Measurements from ENCODE around the gene PRXL2C.
"Not testable (repeated sequence)": the region's sequence is repeated elsewhere in the genome, so short reads cannot be mapped to it uniquely, and the experiment has no call there.

Gene PRXL2C, protein sequence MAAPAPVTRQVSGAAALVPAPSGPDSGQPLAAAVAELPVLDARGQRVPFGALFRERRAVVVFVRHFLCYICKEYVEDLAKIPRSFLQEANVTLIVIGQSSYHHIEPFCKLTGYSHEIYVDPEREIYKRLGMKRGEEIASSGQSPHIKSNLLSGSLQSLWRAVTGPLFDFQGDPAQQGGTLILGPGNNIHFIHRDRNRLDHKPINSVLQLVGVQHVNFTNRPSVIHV

GRCh38 chr9:96655198-96655851 is at the start of gene PRXL2C:
PRXL2C (minus strand) TSS chr9:96655317; CDS start chr9:96655281, 36 bp downstream.
- DNase-seq (ENCODE audit: low spot score) = peak; percentile 69

DNA sequence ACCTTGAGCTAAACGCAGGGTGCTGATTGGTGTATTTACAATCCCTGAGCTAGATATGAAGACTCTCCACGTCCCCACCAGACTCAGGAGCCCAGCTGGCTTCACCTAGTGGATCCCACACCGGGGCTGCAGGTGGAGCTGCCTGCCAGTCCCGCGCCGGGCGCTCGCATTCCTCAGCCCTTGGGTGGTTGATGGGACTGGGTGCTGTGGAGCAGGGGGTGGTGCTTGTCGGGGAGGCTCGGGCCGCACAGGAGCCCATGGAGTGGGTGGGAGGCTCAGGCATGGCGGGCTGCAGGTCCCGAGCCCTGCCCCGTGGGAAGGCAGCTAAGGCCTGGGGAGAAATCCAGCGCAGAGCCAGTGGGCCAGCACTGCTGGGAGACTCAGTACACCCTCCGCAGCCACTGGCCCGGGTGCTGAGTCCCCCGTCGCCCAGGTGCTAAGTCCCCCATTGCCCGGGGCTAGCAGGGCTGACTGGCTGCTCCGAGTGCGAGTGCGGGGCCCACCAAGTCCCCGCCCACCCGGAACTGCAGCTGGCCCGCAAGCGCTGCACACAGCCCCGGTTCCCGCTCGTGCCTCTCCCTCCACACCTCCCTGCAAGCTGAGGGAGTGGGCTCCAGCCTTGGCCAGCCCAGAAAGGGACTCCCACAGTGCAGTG is 45.7 kb upstream of the PRXL2C start:
- not testable (repeated sequence) for DNase-seq (ENCODE audit: low spot score)

GRCh38 chr9:96691326-96691725 is 36.2 kb upstream of the PRXL2C start:
- no peak for DNase-seq (ENCODE audit: low spot score)

DNA sequence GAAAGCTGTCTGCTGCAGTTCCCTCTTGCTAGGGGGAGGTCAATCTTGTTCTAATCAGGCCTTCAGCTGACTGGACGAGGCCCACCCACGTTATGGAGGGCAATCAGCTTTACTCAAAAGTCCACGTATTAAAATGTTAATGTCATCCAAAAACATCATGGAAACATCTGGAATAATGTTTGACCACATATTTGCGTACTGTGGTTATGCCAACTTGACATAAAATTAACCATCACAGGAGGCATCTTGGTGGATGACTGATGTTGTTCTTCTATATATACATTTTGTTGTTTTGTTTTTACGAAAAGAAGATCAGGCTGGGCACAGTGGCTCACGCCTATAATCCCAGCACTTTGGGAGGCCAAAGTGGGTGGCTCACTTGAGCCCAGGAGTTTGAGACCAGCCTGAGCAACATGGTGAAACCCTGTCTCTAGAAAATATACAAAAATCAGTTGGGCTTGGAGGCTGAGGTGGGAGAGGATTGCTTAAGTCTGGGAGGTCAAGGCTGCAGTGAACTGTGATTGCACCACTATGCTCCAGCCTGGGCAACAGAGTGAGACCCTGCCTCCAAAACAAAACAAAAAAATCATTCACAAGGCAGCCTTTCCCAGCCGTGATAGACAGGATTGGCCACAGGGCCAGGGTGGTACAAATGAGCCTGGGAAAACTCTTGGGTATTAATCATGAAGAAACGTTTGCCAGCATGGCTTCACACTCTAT is 33.8 kb upstream of the PRXL2C start:
- DNase-seq (ENCODE audit: low spot score) = no peak

DNA sequence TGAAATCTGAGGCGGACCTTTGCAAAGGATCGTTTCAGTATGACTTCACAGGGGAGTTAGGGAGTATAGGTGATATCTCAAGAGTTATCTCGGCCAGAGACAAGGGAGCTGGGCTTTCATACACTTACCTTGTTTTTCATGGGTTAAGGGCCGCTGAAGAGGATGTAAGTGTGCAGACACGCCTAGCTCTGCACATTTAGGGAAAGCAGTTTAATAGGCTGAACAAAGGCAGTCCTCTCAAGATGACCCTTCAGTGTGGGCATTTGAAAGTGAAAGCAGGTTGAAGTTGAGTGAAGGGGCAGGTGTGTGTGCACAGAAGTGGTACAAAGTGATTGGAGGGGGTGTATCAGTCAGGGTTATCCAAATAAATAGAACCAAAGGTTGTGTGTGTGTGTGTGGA is 33.1 kb upstream of the PRXL2C start:
- DNase-seq (ENCODE audit: low spot score) = no peak

GRCh38 chr9:96686638-96687335 is 31.7 kb upstream of the PRXL2C start:
- peak; percentile 33 for DNase-seq (ENCODE audit: low spot score)

DNA sequence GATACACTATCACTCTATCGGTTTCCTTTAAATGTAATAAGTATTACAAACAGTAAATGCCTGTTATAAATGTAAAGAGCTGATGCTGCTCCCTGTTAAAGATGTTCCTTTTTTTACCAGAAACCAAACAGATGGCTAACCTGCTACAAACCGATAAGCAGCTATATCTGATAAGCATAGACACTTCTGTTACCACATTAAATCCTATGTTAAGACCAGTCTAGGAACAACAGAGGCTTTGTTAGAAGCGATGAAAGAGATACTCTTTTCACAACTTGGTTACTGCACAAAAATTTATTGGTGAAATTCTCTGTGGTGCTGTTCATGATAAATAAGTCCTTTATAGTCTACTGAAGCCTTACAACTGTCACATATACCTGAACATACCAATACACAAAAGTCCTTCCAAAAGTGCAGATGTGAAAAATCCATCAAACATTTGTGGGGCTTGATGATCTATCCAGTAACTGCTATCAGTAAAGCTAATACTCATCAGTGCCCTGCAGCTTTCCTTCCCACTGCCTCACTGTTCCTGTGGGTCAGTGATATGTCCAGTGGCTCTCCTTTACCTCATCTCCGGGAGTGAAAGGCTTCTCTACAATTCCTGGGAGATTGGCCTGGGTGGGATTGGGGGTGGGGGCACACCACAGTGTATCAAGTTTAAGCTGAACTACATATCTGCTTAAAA is 25.8 kb upstream of the PRXL2C start:
- DNase-seq (ENCODE audit: low spot score) = no peak

DNA sequence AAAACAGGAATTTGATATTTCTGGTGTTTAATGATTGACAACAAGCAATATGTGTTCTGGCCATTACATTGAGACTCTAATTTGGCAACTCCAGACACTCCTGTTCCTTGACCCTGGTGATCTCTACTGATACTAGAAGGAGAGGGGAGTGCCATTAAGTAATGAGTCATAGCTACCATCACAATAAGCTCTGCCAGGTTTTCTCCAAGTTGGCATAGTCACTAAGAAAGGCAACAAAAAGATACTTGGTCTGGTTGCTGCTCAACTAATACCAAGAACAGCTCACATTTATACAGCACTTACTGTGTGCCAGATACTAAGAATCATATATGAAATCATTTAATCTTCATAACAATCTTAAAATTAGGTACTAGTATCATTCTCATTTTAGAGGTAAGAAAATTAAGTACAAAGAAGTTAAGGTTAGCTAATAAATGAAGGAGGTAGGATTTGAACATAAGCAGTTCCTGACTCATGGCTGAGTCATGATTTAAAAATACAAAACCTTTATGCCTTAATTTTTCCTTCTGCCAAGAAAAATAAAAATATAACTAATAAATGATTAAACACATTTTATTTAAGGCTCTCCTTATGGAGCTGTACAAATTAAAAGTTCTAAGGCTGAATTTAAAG is 19.9 kb upstream of the PRXL2C start:
- DNase-seq (ENCODE audit: low spot score) = peak; percentile 33

DNA sequence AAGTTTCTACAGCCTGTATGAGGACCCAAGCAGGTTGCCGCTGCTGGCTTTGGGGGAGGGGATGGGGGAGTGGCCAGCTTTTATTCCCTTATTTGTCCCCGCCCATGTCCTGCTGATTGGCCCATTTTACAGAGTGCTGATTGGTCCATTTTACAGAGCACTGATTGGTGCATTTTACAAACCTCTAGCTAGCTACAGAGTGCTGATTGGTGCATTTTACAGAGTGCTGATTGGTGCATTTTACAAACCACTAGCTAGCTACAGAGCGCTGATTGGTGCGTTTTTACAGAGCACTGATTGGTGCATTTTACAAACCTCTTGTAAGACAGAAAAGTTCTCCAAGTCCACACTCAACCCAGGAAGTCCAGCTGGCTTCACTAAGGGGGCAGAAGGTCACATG is 18.7 kb upstream of the PRXL2C start:
- not testable (repeated sequence) for DNase-seq (ENCODE audit: low spot score)

DNA sequence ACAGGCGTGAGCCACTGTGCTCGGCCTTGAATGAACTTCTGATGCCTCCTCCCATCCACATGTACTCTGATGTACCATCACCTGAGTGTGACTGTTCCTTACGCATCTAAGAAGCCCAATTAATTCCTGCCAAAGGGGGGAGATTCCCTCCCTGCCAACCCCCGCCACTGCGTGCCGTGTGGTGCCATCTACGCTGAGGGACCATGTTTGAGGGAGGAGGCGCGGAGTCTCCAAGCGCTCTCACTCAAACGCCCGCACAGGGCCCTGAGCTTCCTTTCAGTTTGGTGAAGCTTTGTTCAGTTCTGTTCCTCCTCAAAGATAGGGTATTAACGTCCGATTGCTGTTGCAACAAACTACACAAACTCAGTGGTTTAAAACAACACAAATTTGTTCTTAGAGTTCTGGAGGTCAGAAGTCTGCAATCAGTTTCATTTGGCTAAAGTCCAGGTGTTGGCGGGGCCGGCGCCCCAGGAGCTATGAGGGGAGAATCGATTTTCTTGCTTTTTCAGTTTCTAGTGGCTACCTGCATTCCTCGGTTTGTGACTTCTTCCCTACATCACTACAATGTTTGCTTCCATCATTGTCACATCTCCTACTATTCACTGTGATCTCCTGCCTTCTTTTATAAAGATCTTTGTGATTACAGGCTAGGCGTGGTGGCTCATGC is 13.9 kb upstream of the PRXL2C start:
- DNase-seq (ENCODE audit: low spot score) = no peak

DNA sequence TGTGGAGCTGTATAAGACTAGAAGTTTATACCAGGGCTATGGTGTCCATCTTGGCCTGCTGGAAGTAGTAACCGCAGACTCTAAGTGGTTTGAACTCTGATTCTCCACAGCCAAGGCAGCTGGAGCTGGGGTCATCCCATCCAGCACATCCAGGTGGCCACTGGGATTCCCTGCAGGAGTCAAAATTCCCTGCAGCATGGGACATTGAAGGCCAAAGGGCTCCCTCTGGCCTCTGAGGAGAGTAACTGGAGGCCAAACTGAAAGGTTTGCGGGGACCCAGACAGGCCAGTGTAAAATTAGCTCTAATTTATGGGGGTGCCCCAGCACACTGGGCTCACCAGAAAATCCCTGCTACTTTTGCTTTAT is 12.2 kb upstream of the PRXL2C start:
- no peak for DNase-seq (ENCODE audit: low spot score)

DNA sequence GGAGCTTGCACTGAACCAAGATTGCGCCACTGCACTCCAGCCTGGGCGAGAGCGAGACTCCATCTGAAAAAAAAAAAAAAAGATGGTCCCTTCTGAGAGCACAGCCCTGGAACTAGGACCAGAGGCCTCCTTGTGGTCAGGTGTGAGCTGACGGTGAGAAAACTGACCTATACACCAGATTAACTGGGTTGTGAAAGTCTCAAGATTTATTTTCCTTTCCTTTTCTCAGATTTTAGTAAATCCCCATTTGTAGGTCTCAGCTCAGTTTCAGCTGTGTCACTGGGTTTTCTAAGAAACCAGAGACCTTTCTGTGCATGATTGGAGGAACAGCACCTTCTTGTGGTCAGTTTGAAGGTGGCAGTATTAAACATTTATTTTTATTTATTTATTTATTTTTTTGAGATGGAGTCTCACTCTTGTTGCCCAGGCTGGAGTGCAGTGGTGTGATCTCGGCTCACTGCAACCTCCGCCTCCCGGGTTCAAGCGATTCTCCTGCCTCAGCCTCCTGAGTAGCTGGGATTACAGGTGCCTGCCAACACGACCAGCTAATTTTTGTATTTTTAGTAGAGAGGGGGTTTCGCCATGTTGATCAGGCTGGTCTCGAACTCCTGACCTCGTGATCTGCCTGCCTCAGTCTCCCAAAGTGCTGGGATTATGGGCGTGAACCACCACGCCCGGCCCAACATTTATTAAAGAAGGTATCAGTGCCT is 11.7 kb upstream of the PRXL2C start:
- DNase-seq (ENCODE audit: low spot score) = peak; percentile 71

DNA sequence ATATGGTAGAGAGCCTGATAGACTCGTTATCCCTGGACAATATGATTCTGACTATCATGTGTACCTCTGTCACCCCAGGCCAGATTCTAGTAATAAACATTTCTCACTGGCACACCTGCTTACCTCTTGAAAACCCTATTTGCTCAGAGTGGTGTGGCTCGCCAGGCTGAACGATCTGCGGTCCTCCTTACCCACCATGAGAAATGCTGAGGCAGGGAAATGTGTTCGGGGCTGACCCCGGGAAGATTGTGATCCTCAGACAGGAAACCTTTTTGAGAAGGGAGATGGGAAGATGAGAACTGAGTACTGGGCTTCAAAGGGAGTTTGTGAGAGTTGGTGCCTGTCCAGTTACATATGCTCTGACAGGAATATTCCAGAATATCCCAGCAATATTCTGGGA is 10.7 kb upstream of the PRXL2C start:
- DNase-seq (ENCODE audit: low spot score) = no peak

DNA sequence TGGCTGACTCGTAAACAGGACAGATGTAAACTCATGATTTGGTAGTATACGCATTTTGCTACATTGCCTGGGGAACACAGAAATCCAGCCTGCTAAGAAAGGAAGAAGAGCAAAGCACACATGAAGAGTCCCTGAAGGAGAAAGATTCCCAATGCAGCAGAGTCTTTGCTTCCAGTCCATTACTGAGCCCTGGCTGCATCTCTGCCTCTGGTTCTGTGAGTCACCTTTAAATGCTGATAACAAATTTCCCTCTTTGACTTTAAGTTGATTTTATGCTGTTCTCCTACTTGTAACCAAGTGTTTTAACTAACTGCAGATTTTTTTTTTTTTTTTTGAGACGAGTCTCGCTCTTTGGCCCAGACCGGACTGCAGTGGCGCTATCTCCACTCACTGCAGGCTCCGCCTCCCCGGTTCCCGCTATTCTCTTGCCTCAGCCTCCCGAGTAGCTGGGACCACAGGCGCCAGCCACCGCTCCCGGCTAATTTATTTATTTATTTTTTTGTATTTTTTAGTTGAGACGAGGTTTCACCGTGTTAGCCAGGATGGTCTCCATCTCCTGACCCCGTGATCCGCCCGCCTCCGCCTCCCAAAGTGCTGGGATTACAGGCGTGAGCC is 8.5 kb upstream of the PRXL2C start:
- DNase-seq (ENCODE audit: low spot score) = no peak

- no peak for DNase-seq (ENCODE audit: low spot score)
Measured at GRCh38 chr9:96661711-96662110, 6.6 kb upstream of the PRXL2C start.

DNA sequence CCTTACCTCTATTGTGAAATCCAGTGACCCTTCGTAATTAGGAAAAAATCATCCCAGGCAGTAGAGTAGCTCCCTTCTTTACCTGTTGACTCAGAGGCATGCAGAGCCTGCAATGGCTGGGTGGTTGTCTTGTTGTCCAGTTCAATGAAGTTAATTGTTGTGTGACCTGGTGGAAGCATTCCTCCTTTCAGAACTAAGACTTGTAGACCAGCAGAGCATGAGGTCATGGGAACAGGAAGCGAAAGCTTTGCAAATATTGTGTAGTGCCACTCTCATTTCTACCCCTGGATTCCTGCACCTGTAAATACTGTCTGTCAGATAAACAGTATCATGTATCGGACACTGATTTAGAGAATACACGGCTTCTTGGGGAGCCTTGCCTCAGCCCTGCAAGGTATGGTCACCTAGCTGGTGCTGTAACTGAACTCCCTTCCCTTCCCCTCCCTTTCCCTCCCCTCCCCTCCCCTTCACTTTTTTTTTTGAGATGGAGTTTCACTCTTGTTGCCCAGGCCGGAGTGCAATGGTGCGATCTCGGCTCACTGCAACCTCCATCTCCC is 5.7 kb upstream of the PRXL2C start:
- no peak for DNase-seq (ENCODE audit: low spot score)

- peak; percentile 90 for DNase-seq (ENCODE audit: low spot score)
Measured at GRCh38 chr9:96654450-96655197, 493 bp downstream of the PRXL2C start.

GRCh38 chr9:96651626-96652025 is 3.5 kb downstream of the PRXL2C start:
- peak; percentile 42 for DNase-seq (ENCODE audit: low spot score)
